Measurements from ENCODE around the gene GNAS-AS1. TPM values are rescaled to one million over a fixed set of nuclear protein-coding genes. Genes with fewer than 3 reads are reported as not detected.
A peak's percentile ranks its signal among the peaks of the same experiment; 100 is the strongest.

The GNAS-AS1 gene
- total and polyA plus RNA-seq, 2 donors (not counting 1 experiment from before 2014, with no cell fraction given): 1.5 TPM; not detected in 1

DNA sequence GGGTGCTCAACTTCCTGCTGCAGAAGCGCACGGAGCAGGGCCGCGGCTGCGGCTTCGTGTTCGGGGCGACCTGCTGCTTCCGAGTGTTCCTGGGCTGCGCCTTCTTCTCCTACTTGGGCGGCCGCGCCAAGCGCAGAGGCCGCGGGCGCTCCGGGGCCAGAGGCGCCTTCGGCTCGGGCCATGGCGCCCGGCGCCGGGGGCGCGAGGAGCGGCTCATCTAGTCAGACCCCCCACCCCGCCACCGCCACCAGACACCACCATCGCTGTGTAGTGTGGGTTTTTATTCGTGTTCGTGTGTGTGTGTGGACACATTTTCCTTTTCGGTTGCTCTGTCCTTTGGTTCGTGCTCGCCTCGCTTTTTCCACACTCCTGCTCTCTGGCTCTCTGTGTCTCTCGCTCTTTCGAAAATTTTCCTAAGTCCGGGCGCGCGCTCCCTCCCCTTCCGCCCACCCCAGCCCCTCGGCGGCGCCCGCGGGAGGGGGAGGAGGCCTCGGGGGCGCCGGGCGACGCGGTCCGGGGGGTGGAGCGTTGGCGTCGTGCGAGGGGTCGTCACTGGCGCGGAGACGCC is 39.9 kb upstream of the GNAS-AS1 start:
- peak overlapping the region; percentile 98 for H3K4me3 Mint-ChIP-seq
- ATAC-seq (ENCODE audit: low read depth): peak; percentile 52
- ChIA-PET CTCF (interaction anchor here (1.8 kb wide), 1 partner anchor 141 kb away, joined by 7 read pairs; the partner anchor contains the start of gene ATP5F1E), POLR2A (interaction anchor here (0.5 to 1.4 kb wide), 4 partner anchors 9 to 142 kb away, joined by 3 to 8 read pairs (median 5); partner anchors contain the start of gene ATP5F1E)
- H3K79me2 ChIP-seq (ENCODE audit: control insufficient read depth, insufficient read depth, low read length): peaks cover 57% of the 10 kb centered on the region
- H3K4me1 ChIP-seq (ENCODE audit: control insufficient read depth in 2 of 2, insufficient read depth in 2 of 2, low read length in 2 of 2): peaks cover 43 to 49% of the 10 kb centered on the region in 2 donors
- H3K4me2 ChIP-seq (replicated peaks; ENCODE audit: low read depth, low read length, poor library complexity, severe bottlenecking): peak overlapping the region; percentile 78
- no peaks in the 10 kb centered on the region for H3K9me3 Mint-ChIP-seq (ENCODE audit: insufficient read depth)
- no peaks in the 10 kb centered on the region for H3K9me3 ChIP-seq (ENCODE audit: control extremely low read depth in 1 of 3, control insufficient read depth in 2 of 3, insufficient read depth in 1 of 3, low read length in 2 of 3)
- H3K27ac ChIP-seq (ENCODE audit: low read length in 2 of 2): peak overlapping the region; percentile 76 to 88
- H3K36me3 ChIP-seq (replicated peaks in 1 of 2; ENCODE audit: control extremely low read depth in 1 of 2, control insufficient read depth in 1 of 2, extremely low read depth in 1 of 2, insufficient read depth in 2 of 2, low read length in 1 of 2): no peaks in the 10 kb centered on the region
- peak overlapping the region; percentile 75 for H3K9ac ChIP-seq (ENCODE audit: low read length)
- TF ChIP-seq EZH2 (IDR thresholded peaks at IDR 0.05; ENCODE audit: borderline replicate concordance, insufficient read depth, low read depth, low read length, poor library complexity, severe bottlenecking) (no peak), CTCF (IDR thresholded peaks at IDR 0.05) (no peak)
- peak overlapping the region; percentile 61 for H2AFZ ChIP-seq (ENCODE audit: insufficient read depth, low read depth, low read length, poor library complexity, severe bottlenecking)
- H3K27ac Mint-ChIP-seq: peak overlapping the region; percentile 99
- peaks cover 47% of the 10 kb centered on the region for H3K4me1 Mint-ChIP-seq
- intact Hi-C loops (cut with micrococcal nuclease): loop anchor here (1.0 to 10.0 kb wide), 6 partner anchors 152 to 1498 kb away; partner anchors contain the start of genes PRELID3B, RAB22A, RBM38 and STX16
- no peaks in the 10 kb centered on the region for H3K27me3 Mint-ChIP-seq
- peaks cover 10% of the 10 kb centered on the region for H4K20me1 ChIP-seq (ENCODE audit: control insufficient read depth, insufficient read depth, low read length, poor library complexity, severe bottlenecking)
- WGBS (ENCODE audit: insufficient coverage): under 1% methylated on average over 43 of the region's 64 CpGs
- no peaks in the 10 kb centered on the region for H3K27me3 ChIP-seq (replicated peaks in 1 of 4; ENCODE audit: control extremely low read depth in 1 of 4, control insufficient read depth in 3 of 4, insufficient read depth in 4 of 4, low read length in 3 of 4)
- peak overlapping the region; percentile 57 to 90 (median 71) for H3K4me3 ChIP-seq (ENCODE audit: control extremely low read depth in 1 of 5, extremely low read depth in 1 of 5, insufficient read depth in 1 of 5, low read depth in 2 of 5, low read length in 4 of 5)
- DNase-seq: peak; percentile 87

All from B cell (primary cell).